Dermis microvascular lymphatic vessel endothelial cell (primary cell): ENCODE data around the gene AGAP3. TPM values are rescaled to one million over a fixed set of nuclear protein-coding genes. Genes with fewer than 3 reads are reported as not detected.

Source experiments
- DNase-seq, 2 donors: peaks; one replicate each; pipeline versions ENCODE4 v3.0.0 to v3.0.0-alpha.2; 2010; ENCODE audit warnings: low read depth in 2 of 2
- total RNA-seq: library from RNA; depleted of rRNA; stranded (reverse); fragments of >200 nt; gene quantifications from 2 replicates; pipeline ENCODE4 v1.2.1, GENCODE V29; 2014

AGAP3 gene
- total RNA-seq, 1 donor from 2014 or later: 43.8 TPM

- no peak for DNase-seq
Measured at GRCh38 chr7:151073990-151074389, 12.3 kb upstream of the AGAP3 start.

DNA sequence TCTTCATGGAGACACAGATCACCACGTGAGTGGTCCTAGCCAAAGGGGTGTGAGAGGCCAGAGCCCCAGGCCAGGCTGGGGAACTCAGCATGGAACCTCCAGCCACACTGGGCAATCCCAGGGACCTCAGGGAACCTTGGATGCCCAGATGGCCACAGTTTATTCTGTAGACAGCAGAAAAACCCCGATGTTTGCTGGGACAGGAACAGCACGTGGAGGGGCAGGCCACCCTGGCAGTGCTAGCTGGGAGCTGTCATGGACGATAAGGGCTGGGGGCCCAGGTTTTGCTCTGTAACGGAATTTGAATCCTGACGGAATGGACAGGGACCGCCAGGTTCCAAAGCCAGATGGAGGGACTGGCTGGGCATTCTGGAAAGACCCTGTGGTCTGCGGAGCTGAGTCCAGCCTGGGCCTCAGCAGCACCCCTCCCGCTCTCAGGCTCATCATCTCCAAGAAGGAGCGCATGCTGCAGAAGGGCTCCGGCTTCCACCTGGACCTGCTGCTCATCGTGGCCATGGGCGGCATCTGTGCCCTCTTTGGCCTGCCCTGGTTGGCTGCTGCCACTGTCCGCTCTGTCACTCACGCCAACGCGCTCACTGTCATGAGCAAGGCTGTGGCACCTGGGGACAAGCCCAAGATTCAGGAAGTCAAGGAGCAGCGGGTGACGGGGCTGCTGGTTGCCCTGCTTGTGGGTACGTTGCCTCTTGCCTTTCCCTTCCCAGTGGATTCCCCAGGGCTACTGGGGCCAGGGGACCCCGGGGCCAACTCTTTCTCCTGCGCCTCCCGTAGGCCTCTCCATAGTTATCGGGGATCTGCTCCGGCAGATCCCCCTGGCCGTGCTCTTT lies 11.2 kb upstream of the AGAP3 start:
- DNase-seq: no peak

GRCh38 chr7:151075662-151075971 lies 10.7 kb upstream of the AGAP3 start:
- no peak for DNase-seq

DNA sequence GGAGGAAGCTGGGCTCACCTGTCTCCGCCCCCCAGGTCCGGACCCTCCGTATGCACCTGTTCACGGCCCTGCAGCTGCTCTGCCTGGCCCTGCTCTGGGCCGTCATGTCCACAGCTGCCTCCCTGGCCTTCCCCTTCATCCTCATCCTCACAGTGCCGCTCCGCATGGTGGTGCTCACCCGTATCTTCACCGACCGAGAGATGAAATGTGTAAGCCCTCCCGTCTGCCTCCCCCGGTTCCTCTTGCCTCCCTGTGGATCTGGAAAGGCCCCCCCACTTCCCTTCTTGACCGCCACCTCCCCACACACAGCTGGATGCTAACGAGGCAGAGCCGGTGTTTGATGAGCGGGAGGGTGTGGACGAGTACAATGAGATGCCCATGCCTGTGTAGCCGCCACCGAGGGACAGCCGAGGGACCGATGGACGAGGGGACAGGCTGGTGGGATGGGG lies 10.3 kb upstream of the AGAP3 start:
- no peak for DNase-seq

- DNase-seq: peak in 1 of 2 donors; percentile 22
Measured at GRCh38 chr7:151076863-151077704, 9.2 kb upstream of the AGAP3 start.

DNA sequence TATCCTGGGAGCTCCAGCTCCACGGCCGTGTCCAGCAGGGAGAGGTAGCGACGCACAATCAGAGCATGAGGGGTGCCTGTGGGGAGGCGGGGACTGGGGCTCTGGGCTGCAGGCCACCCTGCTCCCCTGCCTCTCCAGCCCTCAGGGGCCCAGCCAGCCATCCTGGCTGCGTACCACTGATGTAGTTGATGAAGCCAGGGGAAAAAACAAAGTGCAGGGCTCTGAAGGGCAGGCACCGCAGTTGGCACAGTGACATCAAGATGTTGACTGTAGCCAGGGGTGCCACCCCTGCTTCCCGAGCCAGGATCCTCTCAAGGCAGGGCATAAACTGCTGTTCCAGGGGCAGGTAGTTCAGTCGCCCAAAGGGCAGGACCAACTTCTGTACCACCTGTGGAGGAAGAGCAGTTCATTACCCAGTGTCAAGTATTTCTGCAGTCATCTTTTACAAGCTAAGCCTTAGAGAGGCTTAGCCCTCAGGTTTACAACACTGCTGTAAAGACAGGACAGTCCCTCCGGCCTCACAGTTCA lies 8.5 kb upstream of the AGAP3 start:
- no peak for DNase-seq

- no peak for DNase-seq
Measured at GRCh38 chr7:151078233-151079040, 7.8 kb upstream of the AGAP3 start.

DNA sequence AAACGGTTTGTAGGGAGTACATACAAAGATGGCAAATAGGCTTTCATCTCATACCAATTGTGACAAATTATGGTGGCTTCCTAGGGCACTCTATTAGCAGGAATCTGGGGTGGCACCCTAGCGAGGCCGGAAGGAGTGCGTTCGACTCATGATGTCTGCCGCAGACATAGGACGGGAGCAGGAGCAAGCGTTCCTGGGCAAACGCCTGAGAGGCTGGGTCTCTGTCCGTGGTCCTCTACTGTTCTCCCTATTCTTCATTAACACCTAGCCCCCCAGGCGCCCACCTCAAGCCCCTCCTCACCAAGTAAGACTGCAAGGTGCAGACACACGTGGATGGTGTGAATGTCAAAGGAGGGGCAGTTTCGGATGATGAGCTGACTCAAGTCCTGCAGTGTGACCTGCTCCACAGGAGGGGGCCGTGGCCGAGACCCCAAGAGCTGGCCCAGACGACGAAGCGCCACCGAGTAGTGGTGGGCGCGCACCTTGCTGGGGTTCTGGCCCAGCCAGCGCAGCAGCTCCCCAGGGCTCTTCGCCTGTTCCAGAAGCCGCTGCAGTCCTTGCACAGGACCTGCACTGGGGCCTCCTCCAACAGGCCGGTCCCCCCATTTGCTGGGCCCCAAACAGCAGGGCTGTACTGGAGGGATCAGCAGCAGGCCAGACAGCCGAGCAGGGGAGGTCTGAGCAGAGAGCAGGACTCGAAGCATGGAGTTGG lies 6.9 kb upstream of the AGAP3 start:
- DNase-seq: no peak

DNA sequence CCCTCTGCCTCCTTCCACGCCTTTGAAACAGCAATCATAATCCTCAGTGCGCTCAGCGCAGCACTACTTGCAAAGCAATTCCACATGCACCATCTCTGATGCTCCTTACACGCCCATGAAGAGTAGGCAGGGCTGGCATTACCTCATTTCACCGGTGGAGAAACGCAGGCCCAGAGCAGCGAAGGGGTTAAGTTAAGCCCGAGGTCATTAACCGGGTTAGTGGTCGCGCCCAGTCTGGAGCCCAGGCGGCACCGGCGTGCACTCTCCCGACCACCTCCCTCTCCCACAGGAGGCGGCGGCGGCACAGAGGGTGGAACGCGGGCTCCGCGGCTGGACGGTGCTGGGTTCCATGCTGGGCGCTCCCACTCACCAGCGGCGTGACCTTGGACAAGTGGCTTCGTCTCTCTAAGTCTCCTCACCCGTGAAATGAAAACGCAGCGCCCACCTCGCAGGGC lies 6.2 kb upstream of the AGAP3 start:
- peak in 1 of 2 donors; percentile 47 for DNase-seq

- DNase-seq: peak; percentile 57 to 93
Measured at GRCh38 chr7:151080522-151081169, 5.6 kb upstream of the AGAP3 start, which contains the start of gene FASTK. Gene FASTK, minus strand, starts transcription at chr7:151080809. Its CDS starts 43 bp downstream, at chr7:151080766.

DNA sequence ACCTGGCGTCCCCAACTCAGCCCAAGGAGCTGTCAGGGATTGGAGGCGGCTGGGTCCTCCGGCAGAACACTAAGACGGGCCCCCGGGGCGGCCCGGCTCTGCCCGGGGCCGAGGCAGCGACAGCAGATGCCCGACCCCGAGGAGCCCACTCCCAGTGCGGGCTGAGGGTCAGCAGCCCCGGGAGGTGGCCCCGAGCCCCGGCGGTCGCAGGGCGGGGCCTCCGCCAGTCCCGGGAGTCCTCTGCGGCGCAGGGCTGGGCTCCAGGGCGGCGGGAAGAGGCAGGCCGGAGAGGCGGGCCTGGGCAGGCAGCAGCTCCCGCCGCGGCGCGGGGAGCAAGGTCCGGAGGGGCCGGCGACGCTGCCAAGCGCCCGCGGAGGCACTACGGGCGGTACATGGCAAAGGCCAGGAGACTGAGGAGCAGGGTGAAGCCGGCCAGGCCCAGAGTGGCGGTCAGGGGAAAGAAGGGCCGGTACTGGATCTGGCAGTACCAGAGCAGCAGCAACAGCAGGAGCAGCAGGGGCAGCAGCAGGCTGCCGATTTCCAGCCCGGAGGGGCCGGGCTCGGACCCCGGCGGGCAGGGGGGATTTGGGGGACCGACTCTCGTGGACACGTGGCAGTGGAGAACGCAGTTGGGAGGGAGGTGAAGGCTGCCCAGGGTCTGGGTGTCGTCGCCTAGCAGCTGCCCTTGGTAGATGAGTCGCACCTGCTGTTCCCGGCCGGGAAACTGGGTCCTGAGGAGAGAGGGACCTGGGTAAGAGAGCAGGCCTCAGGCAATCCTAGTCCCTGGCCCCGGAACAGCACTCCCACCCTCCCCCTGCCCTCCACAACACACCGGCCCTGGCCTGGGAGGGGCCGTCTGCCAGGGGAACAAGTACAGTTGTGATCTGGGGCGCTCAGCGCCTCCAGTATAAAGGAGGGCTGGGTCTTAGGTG lies 4.8 kb upstream of the AGAP3 start:
- peak in 1 of 2 donors; percentile 35 for DNase-seq

- no peak for DNase-seq
Measured at GRCh38 chr7:151082141-151083070, 3.9 kb upstream of the AGAP3 start.

DNA sequence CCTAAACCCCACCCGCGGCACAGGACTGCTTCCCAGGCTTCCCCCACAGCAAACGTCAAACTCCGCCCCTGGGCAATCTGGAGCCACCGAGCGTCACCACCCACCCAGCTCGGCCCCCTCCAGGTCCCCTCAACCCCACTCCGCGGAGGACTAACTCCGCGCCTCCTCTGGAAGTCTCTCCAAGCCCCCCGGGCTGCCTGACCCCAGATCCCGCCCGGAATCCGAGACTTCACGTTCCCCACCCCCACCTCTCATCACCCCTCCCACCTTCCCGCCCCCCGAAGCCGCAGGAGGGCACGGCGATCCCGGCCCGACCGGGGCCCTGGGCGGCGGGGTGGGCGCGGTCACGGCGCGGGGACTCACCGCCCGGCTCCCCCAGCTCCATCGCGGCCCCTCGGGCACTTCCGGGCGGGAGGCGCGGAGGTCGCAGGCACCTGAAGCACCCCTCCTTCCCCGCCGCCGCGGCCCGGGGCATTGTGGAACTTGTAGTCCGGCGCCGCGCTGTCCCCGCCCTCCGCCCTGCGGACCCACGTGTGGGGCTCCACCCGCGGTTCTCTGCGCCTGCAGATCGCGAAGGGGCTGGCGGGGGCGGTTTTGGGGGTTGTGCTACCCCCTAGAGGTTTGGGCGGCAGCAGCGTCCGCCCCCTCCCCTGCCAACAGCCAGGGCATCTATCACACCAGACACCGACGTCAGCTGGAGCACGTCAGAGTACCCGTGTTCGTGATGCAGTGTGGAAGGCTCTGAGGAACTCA lies 3.0 kb upstream of the AGAP3 start, which contains the start of gene TMUB1:
Gene TMUB1 (minus strand): TSS at position 423 of the 753 bp plus-strand sequence. CDS start 930 bp downstream, outside the sequence.
- peak in 1 of 2 donors; percentile 70 for DNase-seq

DNA sequence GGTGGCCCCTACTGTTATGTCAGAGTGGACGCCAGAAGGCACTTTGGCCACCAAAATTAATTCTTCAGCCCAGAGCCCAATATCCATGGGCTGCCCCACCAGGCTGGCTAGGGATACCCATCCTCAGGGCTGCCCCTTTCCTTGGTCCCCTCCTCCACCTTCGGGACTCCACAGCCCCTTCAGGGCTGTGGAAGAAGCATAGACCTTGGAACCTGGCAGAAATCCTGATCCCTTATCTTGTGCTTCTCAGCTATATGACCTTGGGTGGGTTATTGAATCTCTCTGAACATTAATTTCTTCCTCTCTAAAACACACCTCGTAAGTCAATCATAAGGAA lies 2.5 kb upstream of the AGAP3 start:
- no peak for DNase-seq

DNA sequence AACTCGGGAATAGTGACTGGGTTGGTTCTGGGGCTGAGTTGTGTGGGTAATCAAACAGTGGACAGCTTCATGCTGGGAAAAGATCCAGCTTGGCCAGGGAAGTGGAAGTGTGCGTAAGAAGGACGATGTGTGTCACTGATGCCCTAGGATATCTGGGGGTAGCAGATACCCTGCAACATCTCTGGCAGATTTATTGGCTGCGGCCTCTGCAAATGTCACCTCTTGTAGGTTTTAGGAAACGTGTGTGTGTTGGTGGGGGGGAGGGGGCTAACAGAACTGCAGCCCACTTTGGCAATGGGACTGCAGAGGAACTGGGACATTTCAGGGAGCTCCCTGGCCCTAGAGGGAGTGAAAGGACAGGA lies 965 bp upstream of the AGAP3 start:
- DNase-seq: peak; percentile 50 to 58

DNA sequence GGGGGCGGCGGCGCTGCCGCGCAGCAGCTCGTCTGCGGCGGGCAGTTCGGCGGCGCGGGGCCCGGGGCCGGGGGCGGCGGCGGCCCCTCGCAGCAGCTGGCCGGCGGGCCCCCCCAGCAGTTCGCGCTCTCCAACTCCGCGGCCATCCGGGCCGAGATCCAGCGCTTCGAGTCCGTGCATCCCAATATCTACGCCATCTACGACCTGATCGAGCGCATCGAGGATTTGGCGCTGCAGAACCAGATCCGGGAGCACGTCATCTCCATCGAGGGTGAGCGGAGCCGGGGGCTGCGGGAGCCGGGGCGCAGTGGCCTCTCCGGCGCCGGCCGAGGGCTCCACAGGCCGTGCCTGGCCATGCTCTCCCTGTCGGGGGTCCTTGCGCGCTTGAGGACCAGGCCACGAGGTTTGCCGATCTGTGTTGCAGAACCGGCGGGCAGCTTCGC lies 548 bp downstream of the AGAP3 start:
- DNase-seq: peak in 1 of 2 donors; percentile 41
